Fibroblast of lung (primary cell): Measurements from ENCODE around the gene ZFPL1. TPM values are rescaled to one million over a fixed set of nuclear protein-coding genes. Genes with fewer than 3 reads are reported as not detected.
"Not testable (repeated sequence)": the region's sequence is repeated elsewhere in the genome, so short reads cannot be mapped to it uniquely, and the experiment has no call there.

Experiments used
- DNase-seq, 2 donors: peaks; one replicate each; pipeline versions ENCODE4 v3.0.0 to v3.0.0-alpha.2; 2010; ENCODE audit warnings: low read depth in 2 of 2
- H2AFZ ChIP-seq: 2 replicates; pipeline ENCODE4 v1.5.1; 2012; ENCODE audit warnings: low read length, control low read depth, inconsistent platforms
- H3K27ac ChIP-seq: 2 replicates; pipeline ENCODE4 v1.5.1; 2011; ENCODE audit warnings: low read length, control low read depth; ENCODE audit not compliant: insufficient read depth
- H3K27me3 ChIP-seq: 2 replicates; pipeline ENCODE4 v1.5.1; 2011; ENCODE audit warnings: mild to moderate bottlenecking, low read length; ENCODE audit not compliant: control insufficient read depth, insufficient read depth
- H3K36me3 ChIP-seq: 2 replicates; pipeline ENCODE4 v1.5.1; 2011; ENCODE audit warnings: low read length; ENCODE audit not compliant: control insufficient read depth, insufficient read depth
- H3K4me1 ChIP-seq: 2 replicates; pipeline ENCODE4 v1.5.1; 2011; ENCODE audit warnings: low read length; ENCODE audit not compliant: control insufficient read depth, insufficient read depth; ENCODE audit errors: extremely low read depth
- H3K4me2 ChIP-seq: 2 replicates; pipeline ENCODE4 v1.5.1; 2011; ENCODE audit warnings: low read length, control low read depth; ENCODE audit not compliant: insufficient read depth; ENCODE audit errors: extremely low read depth
- H3K4me3 ChIP-seq, 4 experiments: fragments of 200-600 bp in 1 of 4; sonication (generic) in 1 of 4; replicated peaks in 1 of 4; 2 replicates each; pipeline ENCODE4 v1.5.1; 2011 to 2016; ENCODE audit warnings: low read length in 4 of 4, low read depth in 3 of 4, mild to moderate bottlenecking in 3 of 4, control low read depth in 2 of 4, inconsistent platforms in 1 of 4, mixed read lengths in 1 of 4; ENCODE audit not compliant: insufficient read depth in 1 of 4; ENCODE audit errors: control extremely low read depth in 1 of 4
- H3K79me2 ChIP-seq: 2 replicates; pipeline ENCODE4 v1.5.1; 2012; ENCODE audit warnings: mild to moderate bottlenecking, low read length, inconsistent platforms; ENCODE audit not compliant: control insufficient read depth, insufficient read depth
- H3K9ac ChIP-seq: 2 replicates; pipeline ENCODE4 v1.5.1; 2011; ENCODE audit warnings: mild to moderate bottlenecking, low read length, control low read depth; ENCODE audit not compliant: insufficient read depth
- H3K9me3 ChIP-seq: 2 replicates; pipeline ENCODE4 v1.5.1; 2012; ENCODE audit warnings: low read depth, low read length; ENCODE audit not compliant: control insufficient read depth, insufficient read depth
- H4K20me1 ChIP-seq: 2 replicates; pipeline ENCODE4 v1.5.1; 2011; ENCODE audit warnings: low read length; ENCODE audit not compliant: control insufficient read depth, insufficient read depth; ENCODE audit errors: extremely low read depth
- CTCF ChIP-seq, 2 donors: IDR thresholded peaks in 1 of 2; conservative IDR thresholded peaks in 1 of 2; 1 replicate in 1 of 2; 2 replicates in 1 of 2; pipeline ENCODE4 v1.5.1; 2011 to 2012; ENCODE audit warnings: low read length in 2 of 2, control low read depth in 1 of 2, inconsistent platforms in 1 of 2, low read depth in 1 of 2, mild to moderate bottlenecking in 1 of 2
- EZH2 ChIP-seq: IDR thresholded peaks from 2 replicates; pipeline ENCODE4 v1.5.1; 2012; ENCODE audit warnings: low read length, control low read depth, mild to moderate bottlenecking; ENCODE audit errors: missing control alignments
- polyA plus RNA-seq, 2 donors: library from polyadenylated mRNA; depleted of rRNA in 1 of 2; stranded (reverse) in 1 of 2; unstranded in 1 of 2; fragments of >200 nt; gene quantifications; 2 replicates each; pipeline ENCODE4 v1.2.1, GENCODE V29; 2011 to 2012; ENCODE audit warnings: missing spikeins in 1 of 2
- total RNA-seq: library from RNA; depleted of rRNA; stranded (reverse); fragments of >200 nt; gene quantifications from 2 replicates; pipeline ENCODE4 v1.2.1, GENCODE V29; 2014

ZFPL1 gene
- total and polyA plus RNA-seq, 2 donors (not counting 1 experiment from before 2014, with no cell fraction given) = 30.8 to 36.0 TPM

- Histone ChIP-seq H3K79me2 (peaks cover 37% of the 10 kb centered on the region), H3K4me3 (peak within 1 kb of the TSS; percentile 74 to 94 (median 83)), H3K4me2 (peak within 1 kb of the TSS; percentile 64), H3K9ac (peak within 1 kb of the TSS; percentile 88), H3K36me3 (peaks cover 15% of the 10 kb centered on the region), H3K9me3 (no peaks in the 10 kb centered on the region), H3K4me1 (peaks cover 18% of the 10 kb centered on the region), H3K27me3 (no peaks in the 10 kb centered on the region), H4K20me1 (no peaks in the 10 kb centered on the region), H2AFZ (peak within 1 kb of the TSS; percentile 69), H3K27ac (peak within 1 kb of the TSS; percentile 85)
- TF ChIP-seq EZH2 = no peak
- TF ChIP-seq CTCF (conservative IDR thresholded peaks at IDR 0.05 in 1 of 2, IDR thresholded peaks at IDR 0.05 in 1 of 2; ENCODE audit: low read depth in 1 of 2, low read length in 2 of 2) = peak; percentile 82 to 90
- DNase-seq = peak; percentile 97 to 99
These were observed 33.4 kb downstream of the ZFPL1 start, which contains the start of gene ZNHIT2 for GRCh38 chr11:65117206-65118096. Gene ZNHIT2 (minus strand): TSS chr11:65117701. CDS start chr11:65117653, 48 bp downstream.

GRCh38 chr11:65118097-65118837 is 34.2 kb downstream of the ZFPL1 start:
- H3K27me3 ChIP-seq = no peaks in the 10 kb centered on the region
- no peak for DNase-seq
- peaks cover 39% of the 10 kb centered on the region for H3K79me2 ChIP-seq
- no peak overlapping the region for H3K4me2 ChIP-seq
- H3K27ac ChIP-seq = no peak overlapping the region
- H3K9me3 ChIP-seq = no peaks in the 10 kb centered on the region
- H3K4me1 ChIP-seq = peaks cover 10% of the 10 kb centered on the region
- TF ChIP-seq EZH2 (no peak), CTCF (conservative IDR thresholded peaks at IDR 0.05 in 1 of 2, IDR thresholded peaks at IDR 0.05 in 1 of 2; ENCODE audit: low read depth in 1 of 2, low read length in 2 of 2) (no peak)
- H2AFZ ChIP-seq = no peak overlapping the region
- H4K20me1 ChIP-seq = no peaks in the 10 kb centered on the region
- no peak overlapping the region for H3K9ac ChIP-seq
- peaks cover 15% of the 10 kb centered on the region for H3K36me3 ChIP-seq
- no peak overlapping the region for H3K4me3 ChIP-seq

- not testable (repeated sequence) for H3K27ac ChIP-seq
These were observed 35.1 kb downstream of the ZFPL1 start for GRCh38 chr11:65118891-65119669.

More at GRCh38 chr11:65118891-65119669, 35.1 kb downstream of the ZFPL1 start:
- H2AFZ ChIP-seq, H3K4me2 ChIP-seq, H3K9ac ChIP-seq, H3K4me3 ChIP-seq, H3K4me1 ChIP-seq, H3K9me3 ChIP-seq, H3K27me3 ChIP-seq, DNase-seq, H4K20me1 ChIP-seq: not testable (repeated sequence)
- H3K79me2 ChIP-seq = peaks cover 41% of the 10 kb centered on the region
- peaks cover 15% of the 10 kb centered on the region for H3K36me3 ChIP-seq
